ENCODE data around the gene ULK4.

- TF ChIP-seq CTCF (IDR thresholded peaks at IDR 0.05; ENCODE audit: insufficient read depth, low read length, poor library complexity, severe bottlenecking): no peak
- TF ChIP-seq EZH2phosphoT487 (conservative IDR thresholded peaks at IDR 0.05; ENCODE audit: low read length): no peak
Observed at GRCh38 chr3:41682996-41683395, 278.9 kb downstream of the ULK4 start.

Data from SU-DHL-6 (cell line).